ENCODE data around the gene PDLIM1. TPM values are rescaled to one million over a fixed set of nuclear protein-coding genes. Genes with fewer than 3 reads are reported as not detected.

The PDLIM1 gene
- polyA plus RNA-seq, 1 of the 3 experiments (the other 2 are of a cell fraction) = 97.2 TPM

GRCh38 chr10:95303950-95304349, 13.1 kb upstream of the PDLIM1 start:
- H3K79me2 ChIP-seq (ENCODE audit: insufficient read depth) = no peaks in the 10 kb centered on the region
- no peak overlapping the region for H3K27ac ChIP-seq (ENCODE audit: low read depth in 2 of 2, low read length in 1 of 2)
- WGBS (ENCODE audit: low lambda C conversion rate) = 100% methylated on average over 1 of the region's 1 CpG
- DNase-seq = no peak
- no peaks in the 10 kb centered on the region for H3K36me3 ChIP-seq (replicated peaks in 1 of 2; ENCODE audit: control insufficient read depth in 1 of 2, insufficient read depth in 2 of 2, low read length in 1 of 2)
- H3F3A ChIP-seq (replicated peaks; ENCODE audit: insufficient read depth) = peaks cover 15% of the 10 kb centered on the region
- H2AFZ ChIP-seq (ENCODE audit: low read depth) = peak overlapping the region; percentile 33
- no peaks in the 10 kb centered on the region for H3K27me3 ChIP-seq (ENCODE audit: insufficient read depth)
- ChIA-PET CTCF (interaction anchor here (1.1 to 1.5 kb wide), 2 partner anchors 10 to 57 kb away, joined by 4 to 8 read pairs; no protein-coding TSS in a partner anchor), POLR2A (no interaction called here)
- H3K9ac ChIP-seq = no peak overlapping the region
- no peak overlapping the region for H3K4me2 ChIP-seq
- TF ChIP-seq GABPA (IDR thresholded peaks at IDR 0.05; ENCODE audit: low read depth) = no peak
- no peak for TF ChIP-seq SMC3 (IDR thresholded peaks at IDR 0.05; ENCODE audit: low read depth, low read length)
- no peak for TF ChIP-seq USF1 (IDR thresholded peaks at IDR 0.05; ENCODE audit: borderline replicate concordance, low read depth)
- H3K9me2 ChIP-seq = no peaks in the 10 kb centered on the region
- no peaks in the 10 kb centered on the region for H3K9me3 ChIP-seq
- peaks cover 0 to 6% of the 10 kb centered on the region in 2 experiments; a peak in 1 of 4 replicates for H3K4me1 ChIP-seq (ENCODE audit: control insufficient read depth in 1 of 2, insufficient read depth in 2 of 2, low read depth in 1 of 2, low read length in 1 of 2)
- no peak overlapping the region for H3K4me3 ChIP-seq (ENCODE audit: low read depth in 2 of 2, low read length in 1 of 2)
- H4K20me1 ChIP-seq (ENCODE audit: insufficient read depth) = no peaks in the 10 kb centered on the region

GRCh38 chr10:95303535-95303934, 12.7 kb upstream of the PDLIM1 start:
- Histone ChIP-seq H3F3A (replicated peaks; ENCODE audit: insufficient read depth) (peaks cover 15% of the 10 kb centered on the region), H3K79me2 (ENCODE audit: insufficient read depth) (no peaks in the 10 kb centered on the region), H3K9me2 (no peaks in the 10 kb centered on the region), H3K9me3 (no peaks in the 10 kb centered on the region), H4K20me1 (ENCODE audit: insufficient read depth) (no peaks in the 10 kb centered on the region), H3K27ac (ENCODE audit: low read depth in 2 of 2, low read length in 1 of 2) (no peak overlapping the region), H2AFZ (ENCODE audit: low read depth) (peak overlapping the region; percentile 33), H3K4me2 (no peak overlapping the region), H3K4me3 (ENCODE audit: low read depth in 2 of 2, low read length in 1 of 2) (no peak overlapping the region), H3K4me1 (ENCODE audit: control insufficient read depth in 1 of 2, insufficient read depth in 2 of 2, low read depth in 1 of 2, low read length in 1 of 2) (peaks cover 0 to 6% of the 10 kb centered on the region in 2 experiments; a peak in 1 of 4 replicates), H3K27me3 (ENCODE audit: insufficient read depth) (no peaks in the 10 kb centered on the region), H3K36me3 (replicated peaks in 1 of 2; ENCODE audit: control insufficient read depth in 1 of 2, insufficient read depth in 2 of 2, low read length in 1 of 2) (no peaks in the 10 kb centered on the region), H3K9ac (no peak overlapping the region)
- TF ChIP-seq FOSL2 (IDR thresholded peaks at IDR 0.05; ENCODE audit: borderline replicate concordance, low read depth) (peak; percentile 49; the same call in 1 of the 2 replicates), NFIC (IDR thresholded peaks at IDR 0.05; ENCODE audit: borderline replicate concordance) (peak; percentile 14; the same call in 1 of the 2 replicates), POLR2AphosphoS5 (IDR thresholded peaks at IDR 0.05; ENCODE audit: low read depth, low read length) (no peak), JUND (IDR thresholded peaks at IDR 0.05) (peak; percentile 12; the same call in 1 of the 2 replicates), REST (IDR thresholded peaks at IDR 0.05; ENCODE audit: low read depth, low read length) (no peak), USF1 (IDR thresholded peaks at IDR 0.05; ENCODE audit: borderline replicate concordance, low read depth) (no peak)
- no peak for DNase-seq
- WGBS (ENCODE audit: low lambda C conversion rate) = 75% methylated on average over 8 of the region's 8 CpGs
- CTCF ChIA-PET = interaction anchor here (1.1 to 1.5 kb wide), 2 partner anchors 10 to 57 kb away, joined by 4 to 8 read pairs; no protein-coding TSS in a partner anchor
- POLR2A ChIA-PET = no interaction called here

All from SK-N-SH (cell line).